K562 treated with DMSO at 1 percent for 48 hours (cell line): ENCODE results near the gene SCARB2. TPM values are rescaled to one million over a fixed set of nuclear protein-coding genes. Genes with fewer than 3 reads are reported as not detected.

ENCODE experiments used
- total RNA-seq: library from RNA; unstranded; fragments of 300-600 nt; gene quantifications from 2 replicates; pipeline ENCODE4 v1.2.3, GENCODE V29; 2022; ENCODE audit warnings: low replicate concordance; ENCODE audit errors: extremely low read depth

The SCARB2 gene, protein sequence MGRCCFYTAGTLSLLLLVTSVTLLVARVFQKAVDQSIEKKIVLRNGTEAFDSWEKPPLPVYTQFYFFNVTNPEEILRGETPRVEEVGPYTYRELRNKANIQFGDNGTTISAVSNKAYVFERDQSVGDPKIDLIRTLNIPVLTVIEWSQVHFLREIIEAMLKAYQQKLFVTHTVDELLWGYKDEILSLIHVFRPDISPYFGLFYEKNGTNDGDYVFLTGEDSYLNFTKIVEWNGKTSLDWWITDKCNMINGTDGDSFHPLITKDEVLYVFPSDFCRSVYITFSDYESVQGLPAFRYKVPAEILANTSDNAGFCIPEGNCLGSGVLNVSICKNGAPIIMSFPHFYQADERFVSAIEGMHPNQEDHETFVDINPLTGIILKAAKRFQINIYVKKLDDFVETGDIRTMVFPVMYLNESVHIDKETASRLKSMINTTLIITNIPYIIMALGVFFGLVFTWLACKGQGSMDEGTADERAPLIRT
- total RNA-seq: not detected in 2 replicates

DNA sequence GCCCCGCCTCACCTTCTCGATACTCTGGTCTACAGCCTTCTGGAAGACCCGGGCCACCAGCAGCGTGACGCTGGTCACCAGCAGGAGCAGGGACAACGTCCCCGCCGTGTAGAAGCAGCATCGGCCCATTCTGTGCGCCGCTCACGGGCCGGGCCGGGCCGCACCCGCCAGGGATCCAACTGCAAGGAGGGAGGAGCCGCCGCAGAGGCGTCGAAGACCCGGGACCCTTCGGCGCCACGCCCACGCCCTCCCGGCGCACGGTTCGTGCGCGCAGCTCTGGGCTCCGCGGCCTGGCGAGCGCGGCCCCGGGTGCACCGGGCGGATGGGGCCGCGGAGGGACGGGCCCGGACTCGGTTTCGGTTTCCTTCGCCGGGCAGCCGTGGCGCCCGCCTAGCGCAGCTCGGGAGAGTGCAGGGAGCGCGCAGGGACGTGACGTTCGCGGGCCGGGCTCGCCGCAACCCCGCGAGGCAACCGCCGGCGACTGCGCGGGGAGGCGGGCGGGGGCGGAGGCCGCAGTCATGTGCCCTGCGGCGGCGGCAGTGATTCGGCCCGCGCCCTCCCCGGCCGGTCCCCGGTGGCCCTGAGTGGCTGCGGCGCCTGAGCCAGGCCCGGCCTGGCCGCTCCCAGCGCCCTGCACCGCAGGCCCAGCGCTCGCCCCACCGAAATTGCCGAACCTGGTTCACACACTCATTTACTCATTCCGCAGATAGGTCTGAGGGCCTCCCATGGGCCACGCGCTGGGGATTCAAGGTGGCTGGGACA is at the start of gene SCARB2:
SCARB2 (minus strand) TSS at position 410 of the 762 bp plus-strand sequence; CDS start at position 129, 281 bp downstream.

GRCh38 chr4:76251441-76252270 is 38.0 kb upstream of the SCARB2 start, which contains the start of gene FAM47E:
TSS of gene FAM47E (plus strand) at chr4:76251721. CDS start at chr4:76251747, 26 bp downstream.

GRCh38 chr4:76148142-76148865 is 65.3 kb downstream of the SCARB2 start, which contains the start of gene NUP54:
TSS of gene NUP54 (minus strand) at chr4:76148397. CDS start at chr4:76148374, 23 bp downstream.

Other genes with a start within 250 kb of the SCARB2 start
- not detected in 2 replicates for gene SDAD1, start 222.9 kb downstream of the SCARB2 start, total RNA-seq
- gene CXCL9, start 206.3 kb downstream of the SCARB2 start, total RNA-seq: not detected in 2 replicates
- gene CXCL10, start 190.3 kb downstream of the SCARB2 start, total RNA-seq: not detected in 2 replicates
- not detected in 2 replicates for gene CXCL11, start 177.8 kb downstream of the SCARB2 start, total RNA-seq
- gene ART3, start 139.1 kb downstream of the SCARB2 start, total RNA-seq: not detected in 2 replicates
- gene NUP54, start 65.4 kb downstream of the SCARB2 start, total RNA-seq: not detected in 2 replicates
- gene FAM47E, start 37.9 kb upstream of the SCARB2 start, total RNA-seq: not detected in 2 replicates
- not detected in 2 replicates for gene STBD1, start 92.9 kb upstream of the SCARB2 start, total RNA-seq
- gene CCDC158, start 207.3 kb upstream of the SCARB2 start, total RNA-seq: not detected in 2 replicates
- not detected in 2 replicates for gene SHROOM3, start 221.4 kb upstream of the SCARB2 start, total RNA-seq